GM12892 (cell line): ENCODE measurements around the gene DHRS1.
"Not testable (repeated sequence)": the region's sequence is repeated elsewhere in the genome, so short reads cannot be mapped to it uniquely, and the experiment has no call there.

Experiments used
- DNase-seq: peaks from one replicate; pipeline ENCODE4 v3.0.0; 2011; ENCODE audit not compliant: insufficient read length
- FAIRE-seq: peaks from 2 replicates; lab custom pipeline; 2011; peaks lifted over from hg19 to GRCh38; lab: Jason Lieb, UNC
- POLR2A ChIP-seq: IDR thresholded peaks from 2 replicates; pipeline ENCODE4 v1.6.1; 2011; ENCODE audit warnings: low read depth, low read length, control low read depth
- POLR2AphosphoS5 ChIP-seq: IDR thresholded peaks from 2 replicates; pipeline ENCODE4 v1.6.1; 2011; ENCODE audit warnings: low read depth, low read length, control low read depth
- TAF1 ChIP-seq: IDR thresholded peaks from 2 replicates; pipeline ENCODE4 v1.6.1; 2011; ENCODE audit warnings: low read depth, mild to moderate bottlenecking, control low read depth, low read length, borderline replicate concordance

DHRS1 gene

GRCh38 chr14:24247422-24247821 lies 52.2 kb downstream of the DHRS1 start:
- no peak for DNase-seq
- FAIRE-seq, result no peak
- TF ChIP-seq POLR2A (no peak), TAF1 (no peak), POLR2AphosphoS5 (no peak)

DNA sequence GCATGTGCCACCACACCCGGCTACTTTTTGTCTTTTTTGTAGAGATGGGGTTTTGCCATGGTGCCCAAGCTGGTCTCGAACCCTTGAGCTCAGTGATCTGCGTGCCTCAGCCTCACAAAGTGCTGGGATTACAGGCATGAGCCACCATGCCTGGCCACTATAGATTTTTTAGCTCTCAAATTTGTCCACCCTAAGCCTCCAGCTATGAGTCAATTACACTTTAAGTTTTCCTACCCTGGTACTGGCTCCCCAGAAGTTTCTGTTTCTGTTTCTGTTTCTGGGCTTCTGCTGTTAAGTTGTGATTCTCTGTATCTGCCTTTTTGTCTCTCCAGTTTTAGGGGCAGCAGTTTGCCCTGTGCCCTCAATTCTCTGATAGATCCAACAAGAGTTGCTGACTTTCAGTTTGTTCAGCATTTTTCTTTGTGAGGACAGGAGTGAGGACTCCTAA lies 52.8 kb downstream of the DHRS1 start:
- FAIRE-seq, result peak; percentile 65
- TF ChIP-seq POLR2AphosphoS5 (no peak), TAF1 (no peak), POLR2A (no peak)
- DNase-seq, result no peak

DNA sequence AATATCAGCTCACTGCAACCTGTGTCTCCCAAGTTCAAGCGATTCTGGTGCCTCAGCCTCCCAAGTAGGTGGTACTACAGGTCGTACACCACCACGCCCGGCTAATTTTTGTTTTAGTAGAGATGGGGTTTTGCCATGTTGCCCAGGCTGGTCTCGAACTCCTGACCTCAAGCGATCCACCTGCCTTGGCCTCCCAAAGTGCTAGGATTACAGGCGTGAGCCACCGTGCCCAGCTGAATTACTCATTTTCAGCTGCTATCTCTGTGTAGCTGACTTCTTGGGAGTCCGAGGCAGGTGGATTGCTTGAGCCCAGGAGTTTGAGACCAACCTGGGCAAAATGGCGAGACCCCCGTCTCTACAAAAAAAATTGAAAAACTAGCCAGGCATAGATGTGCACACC lies 54.2 kb downstream of the DHRS1 start:
- not testable (repeated sequence) for FAIRE-seq, DNase-seq

DNA sequence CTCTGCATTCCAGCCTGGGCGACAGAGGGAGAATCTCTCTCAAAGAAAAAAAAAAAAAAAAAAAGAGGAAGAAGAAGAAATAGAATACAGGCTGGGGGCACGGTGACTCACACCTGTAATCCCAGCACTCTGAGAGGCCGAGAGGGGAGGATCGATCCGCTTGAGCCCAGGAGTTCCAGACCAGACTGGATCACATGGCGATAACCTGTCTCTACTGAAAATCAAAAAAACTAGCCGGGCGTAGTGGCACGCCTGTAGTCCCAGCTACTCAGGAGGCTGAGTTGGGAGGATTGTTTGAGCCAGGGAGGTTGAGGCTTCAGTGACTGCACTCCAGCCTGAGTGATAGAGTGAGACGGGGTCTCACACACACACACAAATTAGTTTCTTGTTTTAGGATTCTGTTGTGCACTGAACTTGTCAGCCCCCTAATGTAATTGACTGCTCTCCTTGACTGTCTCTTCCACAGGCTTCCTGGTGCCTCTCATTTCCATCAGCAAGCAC lies 56.2 kb downstream of the DHRS1 start:
- no peak for DNase-seq
- TF ChIP-seq TAF1 (no peak), POLR2A (no peak), POLR2AphosphoS5 (no peak)
- no peak for FAIRE-seq

- DNase-seq, result peak; percentile 98
- peak; percentile 9 for FAIRE-seq
- TF ChIP-seq TAF1, result no peak
- TF ChIP-seq POLR2A, result no peak
- no peak for TF ChIP-seq POLR2AphosphoS5
Measured at GRCh38 chr14:24241829-24242443, 57.6 kb downstream of the DHRS1 start.
